Transverse colon (tissue), 4 donors: ENCODE data around the gene TNFRSF1B. TPM values are rescaled to one million over a fixed set of nuclear protein-coding genes. Genes with fewer than 3 reads are reported as not detected.

Experiments used
- DNase-seq: peaks from one replicate; pipeline ENCODE4 v3.0.0-alpha.2; 2019
- H3K27ac ChIP-seq, 4 donors: fragments of 200-600 bp; sonication (generic); 2 replicates each; pipeline ENCODE4 v1.5.1; 2016 to 2018; ENCODE audit warnings: inconsistent platforms in 4 of 4
- H3K27me3 ChIP-seq: fragments of 200-600 bp; sonication (generic); 2 replicates; pipeline ENCODE4 v1.5.1; 2017; ENCODE audit warnings: inconsistent platforms
- H3K36me3 ChIP-seq, 4 donors: fragments of 200-600 bp; sonication (generic); 2 replicates each; pipeline ENCODE4 v1.5.1; 2017 to 2019; ENCODE audit warnings: inconsistent platforms in 4 of 4
- H3K4me1 ChIP-seq, 4 donors: fragments of 200-600 bp; sonication (generic); 2 replicates each; pipeline ENCODE4 v1.5.1; 2017 to 2020; ENCODE audit warnings: inconsistent platforms in 4 of 4
- H3K4me3 ChIP-seq, 4 donors: fragments of 200-600 bp; sonication (generic); 1 replicate in 1 of 4; 2 replicates in 3 of 4; pipeline versions ENCODE4 v1.5.1 to v1.6.1; 2017 to 2019; ENCODE audit warnings: inconsistent platforms in 4 of 4
- H3K9me3 ChIP-seq, 2 donors: fragments of 200-600 bp; sonication (generic); 2 replicates each; pipeline ENCODE4 v1.5.1; 2017 to 2019; ENCODE audit warnings: inconsistent platforms in 2 of 2
- EP300 ChIP-seq: sonication (generic); formaldehyde crosslinking; IDR thresholded peaks from one replicate; pipeline ENCODE4 v1.6.1; 2017; ENCODE audit warnings: antibody characterized with exemption, low read depth
- POLR2A ChIP-seq: fragments of 450-650 bp; IDR thresholded peaks from one replicate; pipeline ENCODE4 v1.6.1; 2016; ENCODE audit warnings: antibody characterized with exemption, mild to moderate bottlenecking, moderate library complexity
- POLR2AphosphoS5 ChIP-seq, 3 donors: sonication (generic); formaldehyde crosslinking; IDR thresholded peaks; one replicate each; pipeline ENCODE4 v1.6.1; 2016; ENCODE audit warnings: antibody characterized with exemption in 3 of 3
- WGBS, 2 donors: methylation state at CpG; one replicate each; pipeline ENCODE4 v1.1.5; 2018; ENCODE audit warnings: low coverage in 1 of 2; 5-methylcytosine and 5-hydroxymethylcytosine counted together
- in situ Hi-C, 4 donors: fragments of 200-750 bp; cut with MboI; loops; one replicate each; pipeline versions ENCODE4 v1.15.0 to v1.15.1; 2017; ENCODE audit warnings: low sequenced_read_pairs in 3 of 4, low pct_ligation_motif_present in 1 of 4, low pct_unique_long_range_greater_than_20kb in 1 of 4
- intact Hi-C: fragments of 100-400 bp; cut with DNase I; formaldehyde crosslinking; loops from one replicate; pipeline ENCODE4 v1.15.1; 2023; ENCODE audit warnings: low total_unique reads
- total RNA-seq, 4 donors: library from RNA; depleted of rRNA; stranded (reverse); fragments of >200 nt; gene quantifications; one replicate each; pipeline ENCODE4 v1.1.0, GENCODE V29; 2016
- TF ChIP-seq, protein P1 (sequence below), 5 experiments: fragments of 200-600 bp in 3 of 5; fragments of 450-650 bp in 2 of 5; sonication (generic) in 3 of 5; IDR thresholded peaks; 1 replicate in 2 of 5; 2 replicates in 3 of 5; pipeline ENCODE4 v1.5.1; 2016 to 2017; ENCODE audit warnings: antibody characterized with exemption in 5 of 5, inconsistent platforms in 3 of 5, mild to moderate bottlenecking in 2 of 5, moderate library complexity in 1 of 5

Gene TNFRSF1B
- total RNA-seq, 4 donors from 2014 or later = 11.1 to 17.3 (median 15.3) TPM

DNA sequence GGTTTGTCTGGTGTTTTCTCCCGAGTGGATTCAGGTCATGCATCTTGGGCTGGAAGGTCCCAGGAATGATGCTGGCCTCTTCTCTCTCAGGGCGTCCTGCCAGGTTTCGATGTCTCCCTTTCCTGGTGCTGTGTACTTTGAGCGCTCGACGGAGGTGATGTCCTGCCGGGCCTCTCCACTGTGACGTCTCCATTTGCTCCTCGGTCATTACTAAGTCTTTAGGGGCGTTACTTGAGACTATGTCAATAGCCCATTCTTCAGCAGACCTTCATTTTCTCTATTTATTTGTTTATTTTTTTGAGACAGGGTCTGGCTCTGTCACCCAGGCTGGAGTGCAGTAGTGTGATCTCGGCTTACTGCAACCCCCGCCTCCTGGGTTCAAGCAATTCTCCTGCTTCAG is 37.2 kb upstream of the TNFRSF1B start:
- 89 to 90% methylated on average over 10 to 12 of the region's 12 CpGs for WGBS, 2 donors
- in situ Hi-C loops (loop anchor here (5.0 kb wide), 2 partner anchors 78 to 83 kb away; no protein-coding TSS in a partner anchor), intact Hi-C loops (no loop called here)
- TF ChIP-seq POLR2AphosphoS5 (IDR thresholded peaks at IDR 0.05) (no peak), EP300 (no peak), POLR2A (no peak)
- TF ChIP-seq, protein P1, sequence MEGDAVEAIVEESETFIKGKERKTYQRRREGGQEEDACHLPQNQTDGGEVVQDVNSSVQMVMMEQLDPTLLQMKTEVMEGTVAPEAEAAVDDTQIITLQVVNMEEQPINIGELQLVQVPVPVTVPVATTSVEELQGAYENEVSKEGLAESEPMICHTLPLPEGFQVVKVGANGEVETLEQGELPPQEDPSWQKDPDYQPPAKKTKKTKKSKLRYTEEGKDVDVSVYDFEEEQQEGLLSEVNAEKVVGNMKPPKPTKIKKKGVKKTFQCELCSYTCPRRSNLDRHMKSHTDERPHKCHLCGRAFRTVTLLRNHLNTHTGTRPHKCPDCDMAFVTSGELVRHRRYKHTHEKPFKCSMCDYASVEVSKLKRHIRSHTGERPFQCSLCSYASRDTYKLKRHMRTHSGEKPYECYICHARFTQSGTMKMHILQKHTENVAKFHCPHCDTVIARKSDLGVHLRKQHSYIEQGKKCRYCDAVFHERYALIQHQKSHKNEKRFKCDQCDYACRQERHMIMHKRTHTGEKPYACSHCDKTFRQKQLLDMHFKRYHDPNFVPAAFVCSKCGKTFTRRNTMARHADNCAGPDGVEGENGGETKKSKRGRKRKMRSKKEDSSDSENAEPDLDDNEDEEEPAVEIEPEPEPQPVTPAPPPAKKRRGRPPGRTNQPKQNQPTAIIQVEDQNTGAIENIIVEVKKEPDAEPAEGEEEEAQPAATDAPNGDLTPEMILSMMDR (IDR thresholded peaks at IDR 0.05) = no peak
- no peaks in the 10 kb centered on the region for H3K27me3 ChIP-seq
- no peak overlapping the region for H3K27ac ChIP-seq
- no peak overlapping the region for H3K4me3 ChIP-seq
- no peak for DNase-seq
- no peaks in the 10 kb centered on the region for H3K9me3 ChIP-seq
- peaks cover 0 to 24% (median 9%) of the 10 kb centered on the region in 4 donors for H3K4me1 ChIP-seq
- no peaks in the 10 kb centered on the region for H3K36me3 ChIP-seq

DNA sequence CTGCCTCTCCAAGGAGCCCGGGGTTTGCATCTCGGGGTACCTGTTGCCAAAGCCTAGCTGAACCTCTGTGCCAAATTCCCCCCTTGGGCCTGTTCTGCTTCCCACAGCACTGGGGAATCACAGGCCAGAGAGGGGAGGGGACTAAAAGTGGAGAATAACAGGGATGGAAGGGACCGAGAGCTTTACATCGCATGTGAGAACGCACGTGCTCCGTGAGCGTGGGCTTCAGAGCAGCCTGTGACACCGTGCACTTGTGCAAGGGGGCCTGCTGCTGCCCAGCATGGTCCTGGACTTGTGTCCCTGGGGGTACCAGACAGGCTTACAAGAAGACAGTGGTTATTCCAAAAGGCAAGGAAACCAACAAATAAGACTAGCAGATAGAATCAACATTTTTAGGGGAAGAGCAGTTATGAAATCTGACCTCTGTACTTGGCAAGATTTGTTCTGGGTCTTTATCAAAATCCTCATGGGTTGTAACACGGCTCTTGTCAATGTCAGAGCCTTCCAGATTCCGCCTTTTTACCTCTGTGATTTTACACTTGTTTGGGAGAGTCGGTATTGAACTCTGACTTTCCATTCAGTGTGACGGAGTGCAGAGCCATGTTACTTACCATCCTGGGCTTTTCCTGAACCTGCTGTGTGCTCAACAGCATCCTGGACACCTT is 36.2 kb upstream of the TNFRSF1B start:
- Histone ChIP-seq H3K27me3 (no peaks in the 10 kb centered on the region), H3K4me3 (no peak overlapping the region), H3K9me3 (no peaks in the 10 kb centered on the region), H3K36me3 (no peaks in the 10 kb centered on the region), H3K4me1 (peaks cover 0 to 20% (median 6%) of the 10 kb centered on the region in 4 donors), H3K27ac (no peak overlapping the region)
- in situ Hi-C loops = no loop called here
- intact Hi-C loops = no loop called here
- no peak for DNase-seq
- TF ChIP-seq POLR2AphosphoS5 (IDR thresholded peaks at IDR 0.05) (no peak), POLR2A (no peak), EP300 (no peak)
- TF ChIP-seq, protein P1 (IDR thresholded peaks at IDR 0.05) = no peak
- 81 to 94% methylated on average over 9 to 13 of the region's 13 CpGs for WGBS, 2 donors

DNA sequence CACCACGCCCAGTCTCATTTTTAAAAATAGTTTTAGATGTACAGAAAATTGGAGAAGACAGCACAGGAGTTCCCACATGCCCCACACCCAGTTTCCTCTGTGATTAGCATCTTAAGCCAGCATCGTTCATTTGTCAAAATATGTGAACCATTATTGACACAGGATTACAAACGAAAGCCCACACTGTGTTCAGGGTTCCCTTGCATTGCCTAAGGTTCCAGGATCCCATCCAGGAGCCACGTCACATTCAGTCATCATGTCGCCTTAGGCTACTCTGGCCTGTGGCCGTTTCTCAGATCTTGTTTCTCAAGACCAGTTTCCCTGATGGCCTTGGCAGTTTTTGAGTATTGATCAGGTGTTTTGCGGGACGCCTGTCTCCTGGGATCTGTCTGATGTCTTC is 34.7 kb upstream of the TNFRSF1B start:
- TF ChIP-seq EP300 (no peak), POLR2AphosphoS5 (IDR thresholded peaks at IDR 0.05) (no peak), POLR2A (no peak)
- TF ChIP-seq, protein P1 (IDR thresholded peaks at IDR 0.05) = no peak
- in situ Hi-C loops = no loop called here
- DNase-seq = no peak
- Histone ChIP-seq H3K27ac (peak overlapping the region in 3 of 4 donors; percentile 44 to 67 (median 48)), H3K9me3 (no peaks in the 10 kb centered on the region), H3K36me3 (no peaks in the 10 kb centered on the region), H3K4me3 (no peak overlapping the region), H3K27me3 (no peaks in the 10 kb centered on the region), H3K4me1 (peaks cover 0 to 19% (median 7%) of the 10 kb centered on the region in 4 donors)
- intact Hi-C loops = no loop called here
- 65 to 86% methylated on average over 7 to 8 of the region's 8 CpGs for WGBS, 2 donors

DNA sequence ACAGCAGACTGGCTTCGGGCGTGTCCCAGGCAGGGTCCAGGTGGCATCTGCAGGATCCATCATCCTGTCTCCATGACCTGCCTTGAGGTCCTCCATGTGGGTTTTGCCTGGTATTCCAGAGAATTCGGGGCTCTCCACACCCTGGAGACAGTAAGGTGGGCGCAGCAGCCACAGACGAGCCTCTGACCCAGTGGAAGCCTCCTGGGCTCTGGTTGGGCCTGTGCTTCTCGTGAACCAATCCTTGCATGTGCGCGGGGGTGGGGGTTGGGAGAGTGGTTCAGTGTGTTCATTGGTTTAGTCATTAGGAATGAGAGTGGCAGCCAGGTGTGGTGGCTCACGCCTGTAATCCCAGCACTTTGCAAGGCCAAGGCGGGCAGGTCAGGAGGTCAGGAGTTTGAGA is 32.1 kb upstream of the TNFRSF1B start:
- H3K36me3 ChIP-seq = no peaks in the 10 kb centered on the region
- H3K27ac ChIP-seq = no peak overlapping the region
- H3K4me1 ChIP-seq = peaks cover 0 to 19% (median 7%) of the 10 kb centered on the region in 4 donors
- intact Hi-C loops = no loop called here
- TF ChIP-seq, protein P1 (IDR thresholded peaks at IDR 0.05) = no peak
- TF ChIP-seq POLR2A (no peak), POLR2AphosphoS5 (IDR thresholded peaks at IDR 0.05) (no peak), EP300 (no peak)
- no peak overlapping the region for H3K4me3 ChIP-seq
- WGBS, 2 donors = 72 to 94% methylated on average over 2 to 10 of the region's 10 CpGs
- H3K9me3 ChIP-seq = no peaks in the 10 kb centered on the region
- DNase-seq = no peak
- no peaks in the 10 kb centered on the region for H3K27me3 ChIP-seq
- in situ Hi-C loops = no loop called here
